IPS DF 19.7 (cell line): Measurements from ENCODE around the gene NEURL1.
"Not testable (repeated sequence)": the region's sequence is repeated elsewhere in the genome, so short reads cannot be mapped to it uniquely, and the experiment has no call there.

ENCODE experiments used
- DNase-seq: peaks from one replicate; pipeline ENCODE4 v3.0.0-alpha.2; 2013; ENCODE audit warnings: low read depth, low spot score

Gene NEURL1

DNA sequence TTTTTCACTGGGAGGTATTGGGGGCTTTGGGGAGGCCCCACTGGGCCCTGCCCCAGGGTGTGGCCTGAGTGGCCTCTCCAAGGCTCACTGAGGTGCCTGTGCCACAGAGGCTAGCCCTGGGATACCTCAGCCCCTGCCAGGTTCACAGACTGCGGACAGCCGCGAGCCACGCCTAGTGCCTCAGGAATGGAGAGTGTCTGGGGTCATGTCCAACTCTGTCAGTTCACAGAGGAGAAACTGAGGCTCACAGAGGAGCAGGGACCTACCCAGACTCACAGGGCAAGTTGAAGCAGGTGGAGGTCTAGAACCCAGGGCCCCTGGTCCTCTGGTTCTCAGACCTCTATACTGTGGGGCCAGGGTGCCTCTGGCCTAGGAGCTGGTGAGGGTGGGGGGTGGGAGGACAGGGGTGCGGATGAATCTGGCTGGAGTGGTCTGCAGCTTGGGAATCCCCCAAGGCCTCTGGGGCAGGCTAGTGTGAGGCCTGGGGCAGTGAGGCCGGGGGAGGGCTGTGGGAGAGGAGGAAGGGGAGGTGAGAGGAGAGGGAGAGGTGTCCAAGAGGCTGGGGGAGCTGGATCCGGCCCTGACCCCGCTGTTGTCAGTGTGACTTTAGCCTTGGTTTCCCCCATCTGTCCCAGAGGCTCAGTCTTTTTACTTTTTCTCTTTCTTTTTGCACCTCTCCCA is 20.0 kb downstream of the NEURL1 start:
- DNase-seq: no peak

- DNase-seq: no peak
These were observed 20.7 kb downstream of the NEURL1 start for GRCh38 chr10:103514244-103514643.

GRCh38 chr10:103517234-103518085 is 24.0 kb downstream of the NEURL1 start:
- DNase-seq: no peak

- no peak for DNase-seq
These were observed 26.3 kb downstream of the NEURL1 start for GRCh38 chr10:103519798-103520197.

- not testable (repeated sequence) for DNase-seq
These were observed 28.5 kb downstream of the NEURL1 start for GRCh38 chr10:103522006-103522405.

- no peak for DNase-seq
These were observed 30.2 kb downstream of the NEURL1 start for GRCh38 chr10:103523683-103524082.

DNA sequence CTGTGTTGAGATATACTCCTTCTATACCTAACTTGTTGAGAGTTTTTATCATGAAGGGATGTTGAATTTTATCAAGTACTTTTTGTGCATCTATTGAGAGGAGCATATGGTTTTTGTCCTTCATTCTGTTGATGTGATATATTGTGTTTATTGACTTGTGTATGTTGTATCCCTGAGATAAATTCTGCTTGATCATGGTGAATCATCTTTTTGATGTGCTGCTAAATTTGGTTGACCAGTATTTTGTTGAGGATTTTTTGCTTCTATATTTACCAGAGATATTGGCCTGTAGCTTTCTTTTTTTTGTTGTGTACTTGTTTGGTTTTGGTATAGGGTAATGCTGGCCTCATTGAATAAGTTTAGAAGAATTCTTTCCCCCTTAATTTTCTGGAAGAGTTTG is 32.4 kb downstream of the NEURL1 start:
- DNase-seq: no peak

GRCh38 chr10:103527476-103527875 is 34.0 kb downstream of the NEURL1 start:
- peak; percentile 17 for DNase-seq

GRCh38 chr10:103528549-103528948 is 35.0 kb downstream of the NEURL1 start:
- no peak for DNase-seq

DNA sequence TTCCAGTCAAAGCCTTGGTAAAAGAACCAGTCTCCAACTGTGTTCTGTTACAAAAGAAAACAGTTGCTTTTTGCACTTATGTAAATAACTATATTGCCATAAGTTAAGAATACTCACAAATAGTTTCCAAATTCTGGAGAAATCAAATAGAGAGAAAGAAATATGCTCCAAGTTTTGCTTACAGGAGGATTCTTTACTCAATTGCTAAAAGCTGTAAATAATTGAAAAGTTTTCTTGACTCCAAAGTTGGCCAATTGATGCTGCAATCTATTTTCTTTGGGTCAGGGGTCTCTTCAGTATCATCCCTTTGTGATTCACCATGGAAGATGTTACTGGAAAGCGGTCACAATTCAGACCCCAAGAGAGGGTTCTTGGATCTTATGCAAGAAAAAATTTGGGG is 36.0 kb downstream of the NEURL1 start:
- DNase-seq: no peak

- no peak for DNase-seq
These were observed 40.3 kb downstream of the NEURL1 start for GRCh38 chr10:103533827-103534226.

DNA sequence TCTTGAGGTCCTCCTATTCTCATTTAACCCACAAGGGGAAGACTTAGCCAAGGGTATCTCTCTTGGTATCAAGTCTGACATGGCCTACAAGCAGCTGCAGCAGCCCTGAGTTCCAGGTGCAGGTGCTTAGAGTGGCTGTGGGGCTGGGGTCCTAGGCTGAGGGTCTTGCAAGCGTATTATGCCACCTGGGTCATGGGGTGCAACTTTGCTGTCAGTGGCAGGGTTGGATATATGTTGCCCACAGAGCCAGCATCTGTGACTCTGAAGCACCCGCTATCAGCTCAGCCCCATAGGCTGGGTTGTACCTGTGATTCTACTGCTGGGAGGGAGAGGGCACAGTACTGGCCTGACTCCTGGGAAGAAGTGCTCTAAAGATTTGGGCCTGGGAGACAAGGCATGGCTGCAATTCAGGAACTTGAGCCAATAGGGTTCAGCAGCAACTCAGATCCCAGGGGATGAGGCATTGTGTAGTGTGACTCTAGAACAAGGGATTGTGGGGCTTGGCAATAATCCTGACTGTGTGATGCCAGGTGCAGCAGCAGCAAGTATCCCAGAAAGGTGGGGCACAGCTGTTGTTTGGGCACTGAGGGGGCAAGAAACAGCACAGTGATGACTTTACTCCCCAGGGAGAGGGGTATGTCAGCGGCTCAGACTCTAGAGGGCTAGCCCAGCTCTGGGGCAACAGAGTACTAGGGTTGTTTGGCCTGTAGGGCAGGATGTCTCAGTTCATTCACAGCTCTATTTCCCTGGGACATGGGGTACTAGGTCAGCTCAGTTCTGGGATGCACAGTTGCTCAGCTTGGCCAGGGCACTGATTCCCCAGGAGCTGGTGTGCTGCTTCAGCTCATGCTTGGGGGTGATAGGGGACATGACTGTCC is 41.4 kb downstream of the NEURL1 start:
- no peak for DNase-seq

- DNase-seq: no peak
These were observed 42.1 kb downstream of the NEURL1 start for GRCh38 chr10:103535595-103535994.

DNA sequence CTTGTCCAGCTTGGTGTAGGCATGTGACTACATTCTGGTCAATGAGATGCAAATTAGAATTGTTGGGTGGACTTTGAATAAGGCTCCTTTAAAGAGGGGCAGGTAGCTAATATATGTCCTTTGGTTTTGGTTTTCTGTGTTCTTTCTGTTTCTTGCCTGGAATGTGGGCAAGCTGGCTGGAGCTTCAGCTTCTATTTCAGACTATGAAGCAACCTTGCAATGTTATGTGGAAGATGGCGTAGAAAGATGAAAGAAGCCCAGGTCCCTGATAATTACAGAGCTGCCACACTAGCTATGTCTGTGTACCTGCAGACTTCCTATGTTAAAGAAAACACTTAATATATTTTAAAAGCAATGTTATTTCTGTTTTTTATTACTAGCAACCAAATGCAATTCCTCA is 46.2 kb downstream of the NEURL1 start:
- no peak for DNase-seq

DNA sequence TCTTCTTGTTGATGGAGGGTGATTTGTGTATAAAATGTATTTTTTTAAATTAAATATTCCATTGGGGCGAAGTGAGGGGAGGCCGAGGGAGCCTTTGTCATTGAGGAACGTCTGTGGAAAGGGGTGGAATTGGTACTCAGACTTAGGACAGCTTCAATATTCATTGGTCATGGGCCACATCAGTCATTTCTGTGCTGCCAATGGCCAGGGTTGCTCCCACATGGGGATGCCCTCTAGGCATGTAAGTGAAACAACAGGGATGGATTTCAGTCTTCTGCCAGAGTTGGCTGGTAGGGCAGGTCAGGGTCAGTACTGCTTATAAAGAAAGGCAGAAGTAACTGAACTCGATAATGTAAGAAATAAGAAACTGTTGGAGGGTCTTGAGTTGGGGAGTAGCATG is 47.2 kb downstream of the NEURL1 start:
- no peak for DNase-seq

GRCh38 chr10:103541616-103542015 is 48.1 kb downstream of the NEURL1 start:
- no peak for DNase-seq

DNA sequence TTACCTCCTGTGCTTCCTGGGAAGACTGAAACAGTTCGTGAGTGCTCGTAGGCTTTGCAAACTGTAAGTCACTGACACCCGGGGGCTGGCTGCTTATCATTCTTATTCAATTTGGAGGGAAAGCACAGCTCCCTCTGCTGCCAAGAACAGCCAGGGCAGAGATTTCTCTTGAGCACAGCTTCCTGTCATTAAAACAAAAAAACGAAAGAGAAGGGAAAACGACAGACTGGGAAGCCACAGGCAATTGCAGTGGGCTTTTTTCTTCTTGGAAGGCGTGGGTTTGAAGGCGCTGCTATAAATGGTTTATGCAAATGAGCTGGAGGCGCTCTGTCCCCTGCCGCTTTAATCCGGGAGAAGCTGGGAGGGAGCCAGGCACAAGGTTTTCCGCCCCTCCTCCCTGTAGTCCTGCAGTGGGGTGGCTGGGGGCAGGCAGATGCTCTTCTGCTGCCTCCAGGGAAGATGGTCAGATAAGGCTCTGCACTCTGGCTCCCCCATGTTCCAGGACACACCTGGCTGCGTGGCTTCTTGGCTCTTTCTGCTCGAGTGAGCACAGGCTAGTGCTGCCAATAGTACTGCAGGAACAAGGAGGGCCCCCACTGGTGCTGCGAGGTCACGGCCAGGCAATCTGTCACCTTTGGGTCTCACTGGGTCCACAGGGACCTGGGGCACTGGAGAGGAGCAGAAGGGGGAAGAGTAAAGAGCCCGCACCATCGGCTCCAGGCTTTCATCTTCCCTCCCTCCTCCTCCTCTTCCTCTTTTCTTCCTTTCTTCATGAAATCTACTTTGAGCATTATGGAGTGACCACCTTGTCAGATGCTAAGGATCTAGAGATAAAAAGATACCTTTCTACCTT is 49.5 kb downstream of the NEURL1 start:
- no peak for DNase-seq

- no peak for DNase-seq
These were observed 50.4 kb downstream of the NEURL1 start for GRCh38 chr10:103543617-103544525.

- no peak for DNase-seq
These were observed 51.3 kb downstream of the NEURL1 start for GRCh38 chr10:103544657-103545310.

- DNase-seq: no peak
These were observed 51.9 kb downstream of the NEURL1 start for GRCh38 chr10:103545366-103545765.
